Measurements from ENCODE around the gene MYL11. TPM values are rescaled to one million over a fixed set of nuclear protein-coding genes. Genes with fewer than 3 reads are reported as not detected.

MYL11 gene
- polyA plus RNA-seq, 1 donor = 0.63 TPM

DNA sequence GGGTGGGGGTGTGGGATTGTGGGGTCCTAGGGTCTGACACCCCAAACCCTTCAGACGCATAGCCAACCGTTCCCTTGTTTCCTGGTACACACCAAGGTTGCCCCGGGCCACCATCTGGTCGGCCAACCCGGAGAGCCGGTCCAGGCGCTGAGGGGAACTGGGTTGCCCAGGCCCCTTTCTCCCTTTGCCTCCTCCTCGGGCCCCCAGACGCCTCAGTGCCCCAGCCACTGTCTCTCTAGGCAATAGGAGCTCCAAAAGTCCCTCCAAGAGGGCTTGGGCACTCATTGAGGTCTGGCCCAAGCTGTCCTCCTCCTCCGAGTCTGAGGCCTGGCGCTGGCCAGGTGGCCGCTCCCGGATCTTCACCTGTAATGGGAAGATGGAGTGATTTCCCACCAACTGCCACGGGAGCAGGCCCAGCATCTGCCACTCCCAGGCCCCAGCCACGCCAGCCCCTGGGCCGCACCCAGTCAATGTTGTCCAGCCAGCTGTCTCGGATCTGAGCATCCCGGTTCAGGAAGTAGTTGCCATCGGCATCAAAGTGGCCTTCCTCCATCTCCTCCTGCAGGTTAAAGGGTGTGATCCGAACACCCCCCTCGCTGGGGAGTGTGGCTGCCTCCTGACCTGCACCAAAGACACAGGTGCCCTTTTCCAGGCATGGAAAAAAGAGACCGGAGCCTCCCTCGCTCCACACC is 21.0 kb upstream of the MYL11 start:
- no peak for DNase-seq

DNA sequence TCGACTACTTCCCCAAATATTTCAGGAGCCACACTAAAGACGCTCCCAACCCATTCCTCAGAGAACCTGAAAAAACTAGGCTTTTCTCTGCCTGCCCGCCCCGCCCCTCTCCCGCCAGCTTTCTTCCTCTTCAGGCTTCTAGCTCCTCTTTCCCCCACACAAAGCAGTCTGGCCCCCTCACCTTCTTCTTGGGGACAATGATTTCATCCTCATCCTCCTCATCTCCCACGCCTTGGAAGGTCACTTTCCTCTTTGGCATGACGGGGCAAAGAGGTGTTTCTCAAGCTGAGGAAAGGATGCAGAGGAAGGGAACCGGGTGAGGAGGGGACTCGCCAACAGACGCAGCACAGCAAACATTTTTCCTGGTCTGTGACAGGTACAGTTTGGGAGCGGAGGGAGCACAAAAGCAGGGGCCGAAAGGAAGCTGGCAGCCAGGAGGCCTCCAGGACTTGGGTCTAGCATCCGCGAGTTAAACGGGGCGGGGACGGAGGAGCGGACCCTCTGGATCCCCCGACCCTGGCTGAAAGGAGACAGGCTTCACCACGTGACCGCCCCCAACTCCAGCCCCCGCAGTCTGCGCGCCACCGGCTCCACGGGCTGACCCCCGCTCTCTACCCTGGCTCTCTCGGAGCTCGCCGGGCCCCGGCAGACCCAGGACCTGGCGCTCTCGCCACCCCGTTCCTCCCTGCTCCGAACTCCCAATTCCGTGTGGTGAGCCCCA is 20.0 kb upstream of the MYL11 start:
- no peak for DNase-seq

DNA sequence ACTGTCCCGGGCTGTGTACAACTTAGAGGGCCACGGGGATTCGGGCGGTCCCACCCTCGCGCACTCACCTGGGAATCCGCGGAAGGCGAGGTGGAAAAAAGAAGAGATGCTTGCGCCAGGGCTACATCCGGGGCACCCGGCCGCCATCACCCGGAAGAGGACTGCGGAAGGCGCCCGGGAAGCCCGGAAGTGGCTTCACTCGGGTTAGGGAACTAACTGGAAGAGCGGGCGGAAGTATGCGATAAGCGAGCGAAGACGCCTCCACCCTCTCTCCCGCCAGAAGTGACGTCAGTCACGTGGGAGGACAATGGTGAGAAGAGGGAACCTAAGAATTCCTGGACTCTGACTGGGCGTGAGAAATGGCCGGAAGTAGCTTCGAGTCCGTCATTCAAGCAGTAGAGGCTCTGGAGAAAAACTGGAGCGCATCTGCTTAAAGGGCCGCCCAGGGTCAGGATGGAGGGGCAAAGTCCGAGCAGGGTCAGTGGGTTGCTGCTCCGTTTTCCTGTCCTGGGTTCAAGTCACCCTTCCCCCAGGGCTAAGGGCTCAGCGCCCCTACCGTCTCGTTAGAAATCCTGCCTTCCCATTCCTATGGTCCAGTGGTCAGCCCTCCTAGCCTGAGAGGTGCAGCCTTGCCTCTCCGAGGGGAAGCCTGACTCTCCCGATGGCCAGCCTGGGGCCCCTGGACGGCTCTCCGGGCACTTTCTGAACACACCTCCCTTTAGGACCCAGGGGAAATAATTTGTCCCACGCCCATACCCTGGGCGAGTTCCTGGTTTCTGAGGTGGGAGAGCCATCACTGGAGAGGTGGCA is 19.3 kb upstream of the MYL11 start, which contains the start of gene CD2BP2:
Gene CD2BP2 (minus strand): TSS at position 165 of the 810 bp plus-strand sequence. CDS start 627 bp downstream, outside the sequence.
- peak; percentile 99 for DNase-seq

DNA sequence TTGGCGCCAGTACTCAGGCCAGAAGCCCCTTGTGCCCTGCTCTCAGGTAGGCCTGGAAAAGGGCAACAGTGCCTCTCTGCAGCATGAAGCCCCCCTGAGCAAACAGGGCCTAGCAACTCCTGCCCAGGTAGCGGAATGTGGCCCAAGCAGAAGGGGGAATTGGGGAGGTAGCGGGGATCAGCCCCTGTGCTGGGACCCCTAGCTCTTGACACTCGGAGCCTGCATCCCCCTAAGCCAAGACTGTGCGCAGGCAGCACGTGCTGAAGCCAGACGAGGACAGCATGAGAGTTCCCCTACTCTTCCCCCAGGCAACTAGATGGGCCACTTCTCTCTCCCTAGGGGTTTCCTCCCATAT is 18.7 kb upstream of the MYL11 start:
- no peak for DNase-seq

DNA sequence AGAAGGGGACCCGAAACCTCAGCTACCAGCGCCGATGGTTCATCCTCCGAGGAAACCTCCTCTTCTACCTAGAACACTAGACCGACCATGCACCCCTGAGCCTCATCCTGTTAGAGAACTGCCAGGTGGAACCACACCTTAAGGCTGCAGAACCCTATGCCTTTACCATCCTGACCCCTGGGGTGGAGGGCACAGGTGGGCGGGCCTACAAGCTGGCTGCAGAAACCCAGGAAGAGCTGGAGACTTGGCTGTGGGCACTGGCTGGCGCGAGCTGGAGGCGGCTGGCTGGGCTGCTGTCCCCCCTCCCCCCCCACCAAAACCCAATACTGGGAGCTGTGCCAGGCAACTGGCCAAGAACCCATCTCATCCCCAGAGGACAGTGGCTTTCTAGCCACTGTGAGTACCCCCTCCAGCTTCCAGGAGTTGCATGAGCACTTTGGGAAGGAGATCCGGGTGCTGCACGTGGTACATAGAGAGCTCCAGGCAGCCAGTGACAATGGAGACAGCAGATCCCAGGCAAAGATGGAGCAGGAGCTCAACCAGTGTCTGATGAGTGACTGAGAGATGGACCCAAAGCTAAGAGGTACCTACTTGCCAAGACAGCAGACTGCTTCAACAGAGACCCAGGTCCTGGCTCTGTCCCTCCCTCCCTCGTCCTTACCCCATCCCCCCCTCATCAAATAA is 18.1 kb upstream of the MYL11 start:
- no peak for DNase-seq

DNA sequence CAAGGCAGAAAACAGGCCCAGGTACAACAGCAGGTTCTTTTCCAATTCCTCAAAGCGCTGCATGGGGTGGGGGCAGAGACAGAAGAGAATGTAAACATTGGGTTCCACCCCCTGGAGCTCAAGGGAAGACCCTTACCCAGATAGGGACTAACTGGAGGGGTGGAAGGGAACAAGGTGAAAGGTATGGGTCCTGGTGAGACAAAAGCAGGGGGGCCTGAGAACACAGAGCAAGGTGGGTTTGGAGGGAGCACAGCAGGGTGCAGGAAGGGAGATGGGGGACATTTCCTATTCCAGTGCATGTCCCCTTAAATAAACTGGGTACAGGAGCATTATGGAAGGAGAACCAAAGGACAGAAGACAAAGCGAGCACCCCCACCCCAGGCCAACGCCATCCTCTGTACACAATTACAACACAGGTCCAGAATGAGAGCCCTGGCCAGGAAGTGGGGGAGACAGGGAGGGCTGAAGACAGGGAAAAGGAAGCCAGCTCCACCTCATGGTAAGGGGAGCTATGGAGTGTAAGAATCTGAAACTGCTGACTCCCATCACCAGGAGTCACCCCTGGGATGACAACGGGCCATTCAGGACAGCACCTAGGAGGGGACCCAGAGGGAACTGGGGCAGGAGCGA is 17.4 kb upstream of the MYL11 start:
- DNase-seq = no peak

DNA sequence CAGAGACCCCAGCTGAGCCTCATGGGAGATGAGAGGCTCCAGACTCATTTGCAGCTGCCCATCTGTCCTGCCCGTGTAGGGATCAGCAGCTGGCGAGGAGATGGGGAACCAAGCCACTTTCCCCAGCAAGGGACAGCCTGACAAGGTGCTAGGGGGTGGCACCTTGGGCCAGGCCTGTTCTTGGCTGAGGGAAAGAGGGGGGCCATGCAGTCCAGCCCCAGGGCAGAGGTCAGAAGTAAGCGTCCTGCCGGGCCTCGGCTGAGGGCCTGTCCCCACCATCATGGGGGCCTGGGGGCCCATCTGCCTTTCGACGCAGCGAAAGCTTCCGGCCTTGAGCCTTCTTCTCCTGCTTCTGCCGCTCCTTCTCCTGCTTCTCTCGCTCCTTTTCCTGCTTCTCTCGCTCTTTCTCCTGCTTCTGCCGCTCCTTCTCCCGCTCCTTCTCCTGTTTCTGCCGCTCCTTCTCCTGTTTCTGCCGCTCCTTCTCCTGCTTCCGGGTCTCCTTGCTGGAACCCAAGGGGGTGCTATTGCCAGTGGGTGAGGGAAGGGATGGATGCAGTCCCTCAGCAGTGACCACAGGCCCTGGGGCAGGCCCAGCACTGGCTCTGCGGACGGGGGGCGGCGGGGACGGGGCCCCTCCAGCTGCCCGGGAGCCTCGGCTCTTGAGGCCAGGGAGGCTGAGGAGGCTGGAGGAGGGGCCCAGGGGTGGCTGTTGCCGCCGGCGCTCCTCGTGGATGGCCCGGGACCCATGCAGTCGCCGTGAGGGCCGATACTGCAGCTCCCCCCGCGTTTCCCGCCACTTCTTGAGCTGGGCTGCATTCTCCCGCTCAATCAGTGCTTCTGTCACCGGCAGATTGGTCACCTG is 16.7 kb upstream of the MYL11 start:
- no peak for DNase-seq

DNA sequence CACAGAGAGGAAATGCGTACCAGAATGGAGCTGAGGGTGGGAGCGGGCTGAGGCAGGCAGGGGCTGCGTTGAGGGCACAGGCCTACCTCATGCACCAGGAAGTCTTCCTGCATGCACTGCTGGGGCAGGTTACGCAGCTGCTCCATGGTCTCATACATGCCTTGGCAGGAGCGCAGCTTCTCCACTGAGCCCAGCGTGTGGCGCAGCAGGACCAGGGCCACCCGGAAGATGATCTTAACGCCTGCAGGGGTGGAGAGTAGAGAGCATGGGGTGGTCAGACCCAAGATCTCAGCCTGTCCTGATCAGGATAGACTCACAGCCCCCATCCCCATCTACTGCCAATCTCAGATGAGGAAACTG is 16.0 kb upstream of the MYL11 start:
- DNase-seq = no peak

DNA sequence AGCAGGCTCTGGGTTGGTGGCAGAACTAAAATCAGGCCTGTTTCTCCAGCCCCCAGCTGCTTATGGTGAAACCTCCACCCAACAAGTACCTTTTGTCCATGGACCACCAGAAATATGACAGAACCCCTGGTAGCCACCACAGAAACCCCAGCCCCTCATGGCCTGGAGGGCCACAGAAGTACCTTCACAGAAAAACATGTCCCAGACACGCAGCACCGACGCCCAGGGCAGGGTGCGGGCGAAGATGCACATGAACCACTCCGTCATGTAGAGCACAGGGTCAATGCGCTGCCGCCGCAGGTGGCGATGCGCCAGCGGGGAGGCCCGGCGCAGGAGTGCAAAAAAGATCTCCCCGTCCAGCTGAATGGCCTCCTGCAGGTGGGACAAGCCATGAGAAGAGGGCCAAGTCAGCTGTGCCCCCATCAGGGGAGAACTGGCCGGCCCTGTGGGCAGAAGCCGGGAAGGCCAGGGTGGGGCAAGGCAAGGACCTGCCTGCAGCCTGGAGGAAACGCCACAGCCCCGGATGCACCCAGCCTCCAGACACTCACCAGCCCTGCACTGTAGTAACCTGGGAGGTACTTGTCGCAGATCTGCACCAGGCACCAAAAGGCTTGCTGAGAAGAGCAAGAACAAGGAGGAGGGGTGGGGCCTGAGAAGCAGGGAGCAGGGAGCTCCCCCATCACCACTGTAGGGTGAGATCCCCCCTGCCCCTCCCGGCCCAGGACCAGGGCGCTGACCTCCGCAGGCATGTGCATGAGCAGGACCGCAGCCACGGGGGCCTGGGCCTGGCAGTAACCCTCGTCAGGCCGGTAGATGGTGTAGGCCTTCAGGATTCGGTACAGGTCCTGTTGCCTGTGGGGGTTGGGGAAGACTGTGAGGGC is 15.4 kb upstream of the MYL11 start:
- no peak for DNase-seq

DNA sequence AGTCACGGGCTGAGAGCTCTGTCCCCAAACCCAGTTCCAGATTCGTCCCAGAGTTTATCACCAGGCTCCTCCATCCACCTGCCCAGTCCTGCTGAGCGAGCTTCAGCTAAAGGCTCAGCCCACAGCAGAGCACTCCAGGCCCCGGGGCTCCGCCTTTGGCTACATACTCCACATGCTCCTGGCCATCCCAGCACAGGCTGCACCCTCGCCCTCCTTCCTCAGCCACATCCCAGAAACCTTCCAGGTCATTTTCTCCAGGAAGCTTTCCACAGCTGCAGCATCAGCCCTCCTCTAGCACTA is 14.8 kb upstream of the MYL11 start:
- DNase-seq = no peak

DNA sequence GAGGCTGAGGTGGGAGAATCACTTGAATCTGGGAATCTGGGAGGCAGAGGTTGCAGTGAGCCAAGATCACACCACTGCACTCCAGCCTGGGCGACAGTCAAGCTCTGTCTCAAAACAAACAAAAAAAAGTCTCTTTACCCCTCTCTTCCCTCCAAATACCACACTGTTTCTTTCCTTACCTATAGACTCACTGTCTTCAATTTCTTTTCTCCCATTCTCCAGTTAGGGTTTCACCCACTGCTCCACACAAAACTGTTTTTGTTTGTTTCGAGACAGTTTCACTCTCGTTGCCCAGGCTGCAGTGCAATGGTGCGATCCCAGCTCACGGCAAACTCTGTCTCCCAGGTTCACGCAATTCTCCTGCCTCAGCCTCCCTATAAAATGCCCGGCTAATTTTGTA is 13.4 kb upstream of the MYL11 start:
- DNase-seq = no peak

DNA sequence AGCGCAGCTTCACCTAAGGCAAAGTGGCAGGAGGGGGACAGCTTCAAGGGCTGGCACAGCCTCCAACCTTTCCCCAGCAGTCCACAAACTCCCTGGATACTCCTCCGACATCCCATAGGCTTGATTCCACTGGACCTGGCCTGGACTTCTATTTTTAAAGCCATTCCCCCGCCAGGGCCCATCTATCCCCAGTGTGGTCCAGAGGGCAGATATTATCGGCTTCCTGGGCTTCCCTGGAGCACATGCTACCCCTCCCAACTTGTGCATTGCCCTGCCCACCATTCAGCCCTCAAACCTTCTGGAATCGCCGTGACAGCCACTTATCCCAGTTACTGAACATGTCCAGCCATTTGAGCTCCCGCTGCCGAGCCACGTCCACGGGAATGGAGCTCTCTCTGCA is 9.4 kb upstream of the MYL11 start:
- DNase-seq = no peak

DNA sequence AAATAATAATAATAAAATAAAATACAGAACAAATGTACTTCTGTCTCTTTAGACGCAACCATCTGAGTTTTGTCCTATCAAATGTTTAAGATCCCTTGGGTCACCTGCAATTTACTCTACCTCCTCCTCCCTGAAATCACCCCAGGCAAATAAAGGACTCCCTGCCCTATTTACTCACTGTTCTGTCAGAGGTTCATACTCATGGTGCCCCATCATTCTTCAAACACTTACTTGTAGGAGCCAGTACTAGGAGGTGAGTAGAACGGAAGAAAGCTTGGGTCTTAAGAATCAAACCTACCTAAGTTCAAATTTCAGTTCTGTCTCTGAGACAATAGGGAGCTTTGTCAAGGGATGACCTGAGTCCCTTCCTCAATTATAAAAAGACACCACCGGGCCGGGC is 8.1 kb upstream of the MYL11 start:
- DNase-seq = no peak

DNA sequence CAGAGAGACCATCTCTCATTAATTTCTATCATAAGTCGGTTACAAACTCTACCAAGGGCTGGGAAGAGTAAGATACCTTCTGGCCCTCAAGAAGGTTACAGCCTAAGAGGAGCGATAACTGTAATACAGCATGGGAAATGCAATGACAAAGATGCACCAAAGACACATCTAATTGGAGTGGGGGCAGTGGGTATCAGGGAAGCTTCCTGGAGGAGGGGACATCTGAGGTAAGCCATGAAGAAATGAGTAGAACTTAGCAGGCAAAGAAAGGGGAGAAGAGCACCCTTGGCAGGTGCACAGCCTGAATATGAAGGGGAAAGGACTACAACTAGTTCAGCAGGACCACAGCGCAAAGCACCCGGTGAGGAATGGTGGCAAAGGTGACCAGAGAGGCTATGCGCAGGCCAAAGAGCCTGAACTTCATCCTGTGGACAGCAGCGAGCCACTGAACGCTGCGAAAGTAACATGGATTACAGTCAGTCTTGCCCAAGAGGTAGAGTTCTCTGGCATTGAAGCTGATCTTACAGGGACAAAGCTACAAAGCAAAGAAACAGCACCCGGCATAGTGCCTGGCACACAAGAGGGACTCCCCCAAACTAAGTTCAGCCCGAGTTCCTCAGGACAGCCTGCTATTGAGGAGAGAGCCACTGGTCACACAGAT is 7.1 kb upstream of the MYL11 start:
- no peak for DNase-seq

DNA sequence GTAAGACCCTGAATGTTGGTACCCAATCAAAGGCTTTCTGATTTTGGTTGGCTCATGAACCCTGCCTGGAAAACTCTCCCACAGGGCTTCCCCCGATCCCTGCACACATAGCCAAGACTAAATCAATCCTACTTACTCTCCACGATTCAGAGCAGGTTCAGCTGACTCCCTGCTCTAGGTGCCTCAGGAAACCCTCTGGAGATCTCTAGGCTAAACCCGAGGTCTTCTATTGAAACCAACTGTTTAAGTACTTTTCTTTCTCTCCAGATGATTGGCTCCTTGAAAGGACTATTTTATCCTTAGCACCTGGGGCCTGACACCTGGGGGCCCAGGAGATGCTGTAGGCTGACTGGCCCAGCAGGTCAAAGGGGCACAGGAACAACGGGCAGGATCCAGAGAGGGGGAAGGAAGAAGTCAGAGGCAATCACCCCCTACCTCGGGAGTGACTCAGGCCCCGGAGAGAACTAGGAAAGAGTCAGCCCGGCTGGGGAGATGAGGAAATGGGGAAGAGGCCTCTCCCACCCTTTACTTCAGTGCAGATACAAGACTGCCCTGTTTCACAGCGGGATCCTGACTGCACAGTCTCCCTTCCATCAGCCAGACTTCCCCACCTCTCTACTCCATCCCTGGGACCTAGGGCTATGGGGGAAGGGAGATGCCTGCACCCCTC is 6.3 kb upstream of the MYL11 start:
- DNase-seq = no peak

DNA sequence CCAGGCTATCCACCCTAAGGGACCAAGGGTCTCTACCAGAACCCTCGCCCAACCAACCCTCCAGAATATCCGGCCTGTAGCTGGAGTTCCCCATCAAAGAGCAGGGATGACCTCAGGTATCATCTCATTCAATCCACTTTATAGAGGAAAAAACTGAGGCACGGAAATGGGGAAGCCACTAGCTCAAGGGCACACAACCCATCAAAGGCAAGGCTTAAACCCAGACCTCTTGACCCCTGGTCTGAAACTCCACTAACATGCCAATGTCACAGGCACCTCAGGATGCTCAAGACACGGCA is 5.9 kb upstream of the MYL11 start:
- DNase-seq = no peak

DNA sequence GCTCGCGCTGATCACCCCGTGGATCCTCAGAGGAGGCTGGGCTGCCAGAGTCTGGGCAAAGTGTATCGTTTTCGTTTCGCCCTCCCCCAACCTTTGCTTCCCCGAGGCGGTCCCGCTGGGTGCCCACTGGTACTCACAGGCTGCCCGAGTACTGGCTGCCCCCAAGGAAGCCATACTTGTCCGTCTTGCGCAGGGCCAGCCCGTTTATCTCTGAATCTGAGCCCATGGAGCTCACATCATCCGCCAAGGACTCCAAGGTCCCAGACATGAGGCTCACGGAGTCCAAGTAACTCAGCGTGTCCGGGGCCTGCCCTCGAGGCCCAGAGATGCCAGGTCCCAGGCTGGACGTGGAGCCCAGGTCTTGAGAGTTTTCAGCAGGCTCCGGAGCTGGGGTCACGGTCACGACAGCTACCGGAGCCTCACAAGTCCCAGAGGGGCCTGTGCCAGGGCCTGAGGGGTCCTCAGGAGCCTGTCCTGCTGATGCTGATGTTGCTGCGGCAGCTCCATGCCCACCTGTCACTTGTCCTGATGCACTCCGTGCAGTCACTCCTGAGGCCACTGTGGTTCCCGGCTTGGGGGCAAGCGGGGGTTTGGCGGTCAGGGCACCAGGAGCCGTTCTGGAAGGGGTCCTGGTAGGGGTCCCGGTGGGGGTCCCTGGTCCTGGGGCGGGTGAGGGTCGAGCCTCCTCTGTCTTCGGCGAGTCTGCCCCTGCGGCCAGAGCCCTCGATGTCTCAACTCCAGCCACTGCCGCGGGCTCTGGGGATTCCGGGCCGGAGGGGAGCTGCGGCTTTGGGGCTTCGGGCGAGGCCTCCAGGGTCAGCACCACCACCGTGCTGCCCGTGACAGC is 5.3 kb upstream of the MYL11 start:
- DNase-seq = no peak

DNA sequence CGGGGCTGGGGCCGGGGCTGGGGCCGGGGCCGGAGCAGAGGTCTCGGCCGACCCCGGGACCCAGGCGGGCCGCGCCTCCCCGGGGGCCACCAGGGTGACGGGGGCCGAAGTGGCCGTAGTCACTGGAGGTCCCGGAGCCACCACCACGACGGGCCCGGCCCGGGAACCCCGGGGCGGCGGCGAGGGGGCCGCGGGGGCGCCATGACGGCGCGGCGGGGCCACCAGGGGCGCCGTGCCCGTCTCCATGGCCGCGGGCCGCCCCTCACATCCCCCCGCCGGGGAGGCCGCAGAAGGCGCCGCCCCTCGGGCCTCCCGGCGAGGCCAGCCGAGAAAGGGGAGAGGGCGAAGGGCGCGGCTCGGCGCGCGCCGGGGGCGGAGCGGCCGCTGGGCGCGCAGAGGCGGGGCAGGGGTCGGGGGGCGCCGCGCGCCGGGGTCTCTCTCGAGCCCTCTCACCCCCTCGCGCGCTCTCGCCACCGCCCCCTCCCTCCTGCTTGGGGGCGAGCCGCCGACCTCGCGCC is 4.6 kb upstream of the MYL11 start:
- DNase-seq = no peak

Data from left kidney (tissue), 2 donors.